GM21786 (cell line): Measurements from ENCODE around the gene ERVMER34-1.
A peak's percentile ranks its signal among the peaks of the same experiment; 100 is the strongest.

ENCODE experiments used
- ATAC-seq: cut with Tn5 transposase; IDR thresholded peaks from one replicate; pipeline ENCODE4 v1.9.1; 2021; ENCODE audit not compliant: unreplicated experiment

The ERVMER34-1 gene

DNA sequence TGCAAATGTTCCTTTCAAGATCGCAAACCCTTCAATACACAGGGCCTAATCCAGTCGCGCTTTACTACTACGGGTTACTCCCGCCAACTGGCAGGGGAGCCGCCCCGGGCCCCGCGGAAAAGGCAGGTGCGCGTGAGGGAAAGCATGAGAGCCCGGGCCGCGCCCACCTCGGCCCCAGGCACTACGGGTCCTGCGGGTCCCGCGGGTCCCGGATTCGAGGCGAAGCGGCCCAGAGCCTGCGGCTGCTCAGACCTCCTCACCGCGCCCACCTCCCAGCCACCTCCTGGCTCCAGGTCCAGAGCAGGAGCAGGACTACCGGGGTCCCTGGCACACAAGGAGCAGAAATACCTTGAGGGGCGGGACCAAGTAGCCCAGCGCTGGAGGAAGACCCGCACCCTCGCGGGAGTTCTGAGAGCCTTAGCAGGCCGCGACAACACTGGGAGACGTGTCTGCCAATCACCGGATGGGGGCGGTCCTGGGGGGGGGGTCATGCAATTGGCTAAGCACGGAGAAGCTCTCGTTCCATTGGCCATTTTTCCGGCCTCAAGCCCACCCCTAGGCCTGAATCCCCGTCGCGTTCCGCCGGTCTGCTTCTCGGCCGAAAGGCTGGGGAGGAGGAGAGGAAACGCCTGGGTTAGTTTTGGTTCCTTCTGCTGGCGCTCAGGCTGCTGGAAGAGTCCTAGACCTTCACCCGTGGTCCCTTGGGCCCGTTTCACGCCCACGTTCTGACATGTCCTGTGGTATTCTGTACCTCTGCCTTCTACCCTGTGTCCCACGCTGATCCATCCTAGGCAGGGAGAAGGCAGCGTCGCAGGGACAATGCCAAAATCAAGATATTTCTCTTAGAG lies 29.0 kb downstream of the ERVMER34-1 start:
- ATAC-seq = peak; percentile 94

DNA sequence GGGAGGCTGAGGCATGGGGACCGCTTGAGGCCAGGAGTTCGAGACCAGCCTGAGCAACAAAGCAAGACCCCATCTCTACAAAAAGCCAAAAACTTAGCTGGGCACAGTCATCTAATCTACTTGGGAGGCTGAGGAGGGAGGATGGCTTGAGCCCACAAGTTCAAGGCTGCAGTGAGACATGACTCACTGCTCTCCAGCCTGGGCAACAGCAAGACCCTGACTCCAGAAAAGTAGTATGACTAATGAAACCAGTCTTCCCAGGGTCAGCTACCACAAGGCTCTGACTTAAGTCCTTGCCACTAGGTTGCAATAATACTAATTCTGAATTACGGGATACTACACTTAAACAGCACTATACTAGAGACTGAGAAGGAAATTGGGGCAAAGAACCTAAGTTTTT lies 33.1 kb downstream of the ERVMER34-1 start:
- no peak for ATAC-seq

DNA sequence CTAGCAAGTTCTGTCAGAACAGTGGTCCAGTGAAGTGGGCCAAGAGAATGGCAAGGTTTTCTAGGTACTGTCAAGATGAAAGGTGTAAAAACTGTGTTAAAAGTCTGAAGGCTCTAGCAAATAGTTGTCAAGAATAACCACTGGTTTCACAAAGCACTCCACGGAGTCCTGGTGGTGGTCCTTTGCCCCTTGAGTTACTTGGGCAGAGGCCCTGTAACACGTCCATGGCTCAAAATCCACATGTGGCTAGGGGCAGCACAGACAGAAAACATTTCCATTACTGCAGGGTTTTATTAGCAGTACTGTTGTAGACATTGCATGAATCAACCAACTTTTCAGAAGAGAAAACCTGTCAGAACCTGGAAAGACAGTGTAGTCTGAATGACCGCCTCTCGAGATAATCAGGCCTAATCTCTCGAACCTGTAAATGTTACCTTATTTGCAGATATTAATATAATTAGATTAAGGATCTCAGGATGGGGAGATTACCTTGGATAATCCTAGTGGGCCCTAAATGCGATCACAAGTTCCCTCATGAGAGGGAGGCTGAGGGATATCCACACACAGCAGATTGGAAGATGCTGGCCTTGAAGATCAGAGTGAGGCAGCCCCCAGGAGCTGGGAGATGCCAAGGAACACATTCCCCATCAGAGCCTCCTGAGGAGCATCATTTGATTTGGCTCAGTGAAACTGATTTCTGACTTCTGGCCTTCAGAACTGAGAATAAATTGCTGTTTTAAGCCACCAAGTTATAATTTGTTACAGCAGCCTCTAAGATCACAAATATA lies 34.7 kb downstream of the ERVMER34-1 start:
- no peak for ATAC-seq

DNA sequence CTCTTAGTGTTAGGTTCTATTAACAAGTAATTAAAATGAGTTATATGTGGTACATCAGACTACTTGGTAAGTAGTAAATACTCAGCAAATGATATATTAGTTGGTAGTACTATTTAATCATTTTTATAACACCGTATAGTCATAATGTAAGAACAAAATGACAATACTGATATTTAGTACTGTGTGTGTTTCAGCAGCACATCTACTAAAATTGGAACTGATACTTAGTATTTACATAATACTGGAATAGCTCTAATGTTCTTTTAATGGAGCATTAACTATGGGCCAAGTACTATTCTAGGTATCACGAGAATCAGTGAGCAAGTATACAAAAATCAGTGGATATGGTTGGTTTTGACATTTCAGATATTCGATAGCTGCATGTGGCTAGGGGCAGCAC lies 35.3 kb downstream of the ERVMER34-1 start:
- ATAC-seq = no peak

DNA sequence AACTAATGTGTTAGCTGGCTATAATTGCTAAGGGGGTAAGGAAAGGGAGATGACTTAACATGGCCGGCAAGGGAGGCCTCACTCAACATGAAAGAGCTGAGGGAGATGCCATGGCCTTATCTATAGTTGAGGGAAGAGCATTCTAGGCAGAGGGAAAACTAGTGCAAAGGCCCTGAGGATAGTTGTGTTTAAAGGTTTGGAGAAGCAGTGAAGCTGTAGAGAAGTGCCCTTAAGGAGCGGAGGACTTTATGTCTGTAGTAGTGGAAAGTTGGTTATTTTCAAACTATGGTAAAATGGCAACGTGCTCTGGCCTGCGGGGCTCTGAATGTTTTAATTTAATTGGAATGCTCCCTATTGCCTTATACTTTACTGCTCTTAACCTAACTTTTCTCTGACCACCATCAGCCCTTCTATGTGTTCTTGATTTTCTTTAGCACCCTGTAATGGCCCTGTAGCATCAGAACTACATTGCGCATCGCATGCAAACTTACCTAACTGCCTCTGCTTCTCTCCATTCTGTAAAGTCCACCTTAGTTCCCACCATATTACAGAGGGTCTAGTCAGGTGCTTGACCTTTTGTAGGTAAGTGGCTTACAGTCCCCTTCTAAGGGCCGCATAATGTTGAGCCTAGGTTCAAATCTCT lies 35.8 kb downstream of the ERVMER34-1 start:
- no peak for ATAC-seq

DNA sequence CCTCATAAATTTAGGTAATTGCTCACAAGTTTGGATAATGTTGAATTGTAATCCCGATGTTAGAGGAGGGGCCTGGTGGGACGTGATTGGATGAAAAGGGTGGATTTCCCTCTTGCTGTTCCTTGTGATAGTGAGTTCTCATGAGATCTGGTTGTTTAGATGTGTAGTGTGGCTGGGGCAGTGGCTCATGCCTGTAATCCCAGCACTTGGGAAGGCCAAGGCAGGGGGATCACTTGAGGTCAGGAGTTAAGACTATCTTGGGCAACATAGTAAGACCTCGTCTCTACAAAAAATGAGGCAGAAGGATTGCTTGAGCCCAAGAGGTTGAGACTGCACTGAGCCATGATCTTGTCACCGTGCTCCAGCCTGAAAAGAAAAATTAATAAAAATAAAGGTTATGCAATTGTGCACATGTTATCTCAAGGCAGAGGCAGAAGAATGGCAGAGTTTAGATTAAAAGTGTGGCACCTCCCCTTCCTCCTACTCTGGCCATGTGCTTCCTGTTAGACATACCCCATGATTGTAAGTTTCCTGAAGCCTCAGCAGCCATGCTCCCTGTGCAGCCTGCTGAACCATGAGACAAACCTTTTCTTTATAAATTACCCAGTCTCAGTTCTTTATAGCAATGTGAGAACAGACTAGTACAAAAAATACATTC lies 36.5 kb downstream of the ERVMER34-1 start:
- no peak for ATAC-seq

DNA sequence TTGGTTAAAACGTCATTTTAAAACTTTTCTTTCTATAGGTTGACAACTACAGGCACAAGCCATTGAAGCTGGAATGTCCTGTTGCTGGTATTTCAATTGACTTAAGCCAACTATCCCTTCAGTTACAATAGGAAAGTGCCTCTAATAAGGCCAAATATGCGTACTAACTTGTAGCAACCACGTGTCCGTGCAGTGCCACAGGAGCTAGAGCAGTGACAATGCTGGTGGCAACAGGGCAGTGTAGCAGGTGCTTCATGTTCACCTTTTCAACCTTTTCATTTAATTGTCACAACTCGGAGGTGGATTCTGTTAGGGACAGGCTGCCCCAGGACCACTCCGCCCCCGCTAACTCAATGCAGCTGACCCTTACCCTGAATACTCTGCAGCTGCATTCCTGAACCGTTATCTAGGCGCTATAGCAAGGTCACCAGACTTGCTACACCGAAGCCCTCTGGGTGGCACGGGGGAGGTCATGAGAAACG lies 37.7 kb downstream of the ERVMER34-1 start:
- no peak for ATAC-seq

DNA sequence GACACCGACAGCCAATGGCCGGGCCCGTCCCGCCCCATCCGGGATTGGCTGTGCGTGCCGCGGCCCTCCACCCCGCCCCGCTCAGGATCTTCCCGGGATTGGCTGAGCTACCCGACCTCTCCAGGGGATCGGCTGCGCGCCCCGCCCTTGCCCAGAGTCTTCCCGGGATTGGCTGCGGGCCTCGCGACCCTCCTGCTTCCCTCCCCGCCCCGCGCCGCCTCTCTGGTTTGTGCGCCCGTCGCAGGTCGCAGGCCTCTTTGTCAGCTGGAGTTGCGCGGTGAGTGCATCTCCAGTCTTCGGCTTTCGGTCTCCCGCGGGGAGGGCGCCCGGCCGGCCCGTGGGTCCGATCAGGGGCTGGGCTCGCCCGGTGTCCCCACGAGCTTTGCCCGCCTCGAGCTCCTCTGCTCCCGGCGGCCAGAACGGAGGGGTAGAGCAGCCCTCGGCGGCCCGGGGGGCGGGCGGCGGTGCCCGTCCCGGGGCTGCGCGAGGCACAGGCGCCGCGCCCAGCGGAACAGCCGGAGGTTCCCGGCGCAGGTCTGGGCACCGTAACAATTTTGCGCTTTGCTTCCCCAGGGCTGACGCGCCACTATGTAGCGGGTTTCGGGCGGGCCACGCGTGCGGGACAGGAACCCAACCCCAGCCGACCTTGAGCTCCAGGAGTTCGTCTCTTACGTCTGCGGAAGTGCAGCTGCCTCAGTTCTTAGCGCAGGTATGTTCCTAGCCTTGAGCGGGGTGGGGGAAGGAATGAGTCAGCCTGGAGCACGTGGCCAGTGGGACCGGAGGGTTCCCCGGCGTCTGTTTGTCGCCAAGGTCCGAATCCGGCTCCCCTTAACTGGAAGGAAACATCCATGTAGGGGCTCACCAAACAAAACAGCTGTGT lies 38.7 kb downstream of the ERVMER34-1 start:
- peak; percentile 93 for ATAC-seq

DNA sequence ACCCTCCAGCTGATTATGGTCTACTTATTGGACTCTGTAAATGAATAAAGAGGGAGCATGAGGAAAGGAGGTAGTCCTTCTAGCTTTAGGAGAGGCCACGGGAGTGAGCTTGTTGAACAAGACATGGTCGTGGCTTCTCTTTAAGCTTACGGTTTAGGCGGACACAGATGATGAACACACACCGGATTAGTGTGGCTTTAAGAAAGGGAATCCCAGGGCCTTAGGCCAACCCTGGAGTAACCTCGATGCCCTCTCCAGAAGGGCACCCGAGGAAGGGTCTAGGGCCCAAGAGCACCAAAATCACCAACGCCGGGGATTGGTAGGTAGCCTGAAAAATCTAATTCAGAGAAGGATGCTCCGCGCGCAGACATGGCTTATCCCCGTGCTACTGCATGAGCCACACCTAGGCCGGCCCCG lies 39.4 kb downstream of the ERVMER34-1 start:
- ATAC-seq = peak; percentile 6

DNA sequence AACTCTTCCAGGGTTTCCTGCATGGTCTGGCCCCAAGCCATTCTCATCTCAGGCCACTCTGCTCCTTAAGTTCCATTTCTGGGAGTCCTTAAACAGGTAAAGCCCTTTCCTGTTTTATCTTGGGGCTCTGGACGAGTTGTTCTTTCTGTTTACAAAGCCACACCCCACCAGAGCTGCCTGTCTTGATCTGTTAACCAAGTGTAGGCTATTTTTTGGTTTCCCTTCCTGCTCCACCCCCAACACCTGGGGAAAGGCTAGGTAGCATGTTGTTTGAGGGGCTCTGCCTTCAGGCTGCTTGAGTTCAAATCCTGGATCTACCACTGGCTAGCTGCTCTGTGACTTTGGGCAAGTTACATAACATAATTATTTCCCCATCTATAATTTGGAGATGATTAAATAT lies 40.0 kb downstream of the ERVMER34-1 start:
- no peak for ATAC-seq

DNA sequence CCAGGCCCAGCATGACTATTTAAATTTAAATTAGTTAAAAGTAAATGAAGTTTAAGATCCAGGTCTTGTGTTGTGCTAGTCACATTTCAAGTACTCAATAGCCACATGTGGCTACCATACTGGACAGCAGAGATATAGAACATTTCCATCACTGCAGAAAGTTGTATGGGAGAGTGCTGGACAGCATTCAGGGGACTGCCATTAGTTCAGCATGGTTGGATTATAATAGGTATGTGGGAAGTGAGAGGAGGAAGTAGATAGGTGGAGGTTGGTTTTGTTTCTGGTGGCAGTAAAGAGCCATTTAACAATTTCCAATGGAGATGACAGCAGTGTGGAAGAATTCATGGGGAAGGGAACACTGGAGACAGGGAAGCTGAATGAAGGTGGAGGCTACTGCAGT lies 42.1 kb downstream of the ERVMER34-1 start:
- ATAC-seq = no peak

DNA sequence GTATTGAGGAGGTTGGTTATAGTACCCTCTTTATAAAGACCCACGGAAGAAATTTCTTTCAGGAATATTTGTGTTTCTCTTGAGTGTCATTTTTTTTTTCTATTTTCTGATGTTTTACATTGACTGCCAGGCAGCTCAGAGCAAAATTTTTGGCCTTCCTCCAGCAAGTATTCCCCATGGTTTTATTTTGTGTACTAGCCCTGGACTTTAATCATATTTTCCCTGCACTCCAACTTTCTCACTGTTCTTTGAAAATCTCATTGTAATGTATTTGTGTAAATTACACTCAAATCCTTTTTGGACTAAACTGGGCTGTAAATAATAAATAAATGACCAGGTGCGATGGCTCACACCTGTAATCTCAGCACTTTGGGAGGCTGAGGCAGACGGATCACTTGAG lies 46.6 kb downstream of the ERVMER34-1 start:
- ATAC-seq = no peak

DNA sequence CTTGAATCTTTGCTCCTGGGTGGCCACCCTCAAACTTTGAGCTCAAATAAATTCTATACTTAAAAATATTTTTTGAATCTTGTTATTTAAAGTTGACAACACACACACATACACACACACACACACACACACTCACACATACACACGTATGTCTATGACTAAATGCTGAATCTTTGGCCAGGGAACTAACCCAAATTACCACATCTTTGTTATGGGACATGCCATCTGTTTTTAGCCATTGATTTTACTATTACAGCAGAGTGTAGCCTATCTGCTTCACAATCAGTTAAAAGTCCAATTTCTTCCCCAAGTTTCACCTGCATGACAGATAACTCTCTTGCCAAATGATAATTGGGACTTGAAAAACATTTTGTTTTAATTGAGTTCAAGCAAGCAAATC lies 47.1 kb downstream of the ERVMER34-1 start:
- ATAC-seq = no peak

DNA sequence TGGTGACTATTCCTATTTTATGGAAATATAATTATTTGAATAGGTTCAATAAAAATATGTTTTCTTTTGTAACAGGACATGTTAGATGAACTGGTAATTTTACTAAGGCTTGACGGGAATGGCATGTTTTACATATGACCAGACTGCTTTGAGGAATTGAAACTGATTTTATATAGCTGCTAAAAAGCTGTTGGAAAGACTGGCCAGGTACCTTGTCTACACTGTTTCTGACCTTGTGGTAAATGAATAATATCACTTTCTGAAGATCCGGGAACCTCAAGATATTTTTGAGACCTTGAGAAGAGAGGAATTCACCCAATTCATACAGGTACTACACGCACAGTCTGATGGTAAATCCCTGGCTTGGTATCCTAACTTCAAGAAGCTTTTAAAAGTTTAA lies 50.0 kb downstream of the ERVMER34-1 start:
- peak; percentile 97 for ATAC-seq

DNA sequence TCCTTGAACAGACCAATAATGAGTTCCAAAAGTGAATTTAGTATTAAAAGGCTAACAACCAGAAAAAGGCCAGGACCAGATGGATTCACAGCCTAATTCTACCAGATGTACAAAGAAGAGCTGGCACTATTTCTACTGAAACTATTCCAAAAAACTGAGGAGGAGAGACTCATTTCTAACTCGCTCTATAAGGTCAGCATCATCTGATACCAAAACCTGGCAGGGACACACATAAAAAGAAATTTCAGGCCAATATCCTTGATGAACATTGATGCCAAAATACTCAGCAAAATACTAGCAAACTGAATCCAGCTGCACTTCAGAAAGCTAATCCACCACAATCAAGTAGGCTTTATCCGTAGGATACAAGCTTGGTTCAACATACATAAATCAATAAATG lies 56.3 kb downstream of the ERVMER34-1 start:
- ATAC-seq = no peak

DNA sequence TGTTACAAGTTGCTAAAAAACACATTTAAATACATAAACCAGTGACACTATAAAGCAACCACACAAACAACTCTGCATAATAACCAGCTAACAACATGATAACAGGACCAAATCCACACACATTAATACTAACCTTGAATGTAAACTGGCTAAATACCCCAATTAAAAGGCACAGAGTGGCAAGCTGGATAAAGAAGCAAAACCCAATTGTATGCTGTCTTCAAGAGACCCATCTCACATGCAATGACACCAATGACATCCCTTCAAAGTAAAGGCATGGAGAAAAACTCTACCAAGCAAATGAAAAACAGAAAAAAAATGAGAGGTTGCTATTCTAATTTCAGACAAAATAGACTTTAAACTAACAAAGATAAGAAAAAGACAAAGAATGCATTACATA lies 57.7 kb downstream of the ERVMER34-1 start:
- ATAC-seq = no peak
